SK-N-SH (cell line): ENCODE measurements around the gene SERTAD2. TPM values are rescaled to one million over a fixed set of nuclear protein-coding genes. Genes with fewer than 3 reads are reported as not detected.

Source experiments
- CTCF ChIA-PET: fragments of 300-600, 350-600 bp; formaldehyde crosslinking; extraction: SDS; loops from one replicate; lab custom pipeline; 2021; lab: Yijun Ruan, JAX
- POLR2A ChIA-PET: fragments of 350-600 bp; sonication (Branson Sonifier 250); formaldehyde crosslinking; extraction: SDS; loops from one replicate; lab custom pipeline; 2020; ENCODE audit warnings: antibody characterized with exemption, inconsistent platforms; lab: Yijun Ruan, JAX
- DNase-seq: peaks from one replicate; pipeline ENCODE4 v3.0.0; 2012
- H2AFZ ChIP-seq: fragments of 200-600 bp; sonication (generic); 2 replicates; pipeline ENCODE4 v1.8.1; 2016; ENCODE audit warnings: antibody characterized with exemption, mild to moderate bottlenecking, low read depth
- H3F3A ChIP-seq: fragments of 200-600 bp; sonication (generic); replicated peaks from 2 replicates; pipeline ENCODE3; 2016; ENCODE audit warnings: antibody characterized with exemption, mild to moderate bottlenecking; ENCODE audit not compliant: insufficient read depth
- H3K27ac ChIP-seq, 2 experiments: fragments of 200-500 bp in 1 of 2; fragments of 200-600 bp in 1 of 2; sonication (Bioruptor generic) in 1 of 2; sonication (generic), shearing (Covaris generic) in 1 of 2; 2 replicates each; pipeline versions ENCODE4 v1.5.1 to v1.6.1; 2014 to 2016; ENCODE audit warnings: low read depth in 2 of 2, inconsistent platforms in 1 of 2, low read length in 1 of 2, mild to moderate bottlenecking in 1 of 2, mixed read lengths in 1 of 2
- H3K27me3 ChIP-seq: fragments of 200-600 bp; sonication (generic), shearing (Covaris generic); 2 replicates; pipeline ENCODE4 v1.6.1; 2016; ENCODE audit warnings: mixed run types; ENCODE audit not compliant: insufficient read depth
- H3K36me3 ChIP-seq, 2 experiments: fragments of 200-500 bp in 1 of 2; fragments of 200-600 bp in 1 of 2; sonication (Bioruptor generic) in 1 of 2; sonication (generic) in 1 of 2; replicated peaks in 1 of 2; 2 replicates each; pipeline versions ENCODE3 to v1.5.1; 2014 to 2016; ENCODE audit warnings: low read length in 1 of 2, mild to moderate bottlenecking in 1 of 2; ENCODE audit not compliant: insufficient read depth in 2 of 2, control insufficient read depth in 1 of 2
- H3K4me1 ChIP-seq, 2 experiments: fragments of 200-500 bp in 1 of 2; fragments of 200-600 bp in 1 of 2; sonication (Bioruptor generic) in 1 of 2; sonication (generic), shearing (Covaris generic) in 1 of 2; 2 replicates each; pipeline versions ENCODE4 v1.5.1 to v1.6.1; 2014 to 2016; ENCODE audit warnings: low read depth in 1 of 2, low read length in 1 of 2, mixed run types in 1 of 2; ENCODE audit not compliant: insufficient read depth in 2 of 2, control insufficient read depth in 1 of 2
- H3K4me2 ChIP-seq: fragments of 200-600 bp; sonication (generic), shearing (Covaris generic); 2 replicates; pipeline ENCODE4 v1.6.1; 2017; ENCODE audit warnings: mixed run types
- H3K4me3 ChIP-seq, 2 experiments: fragments of 200-500 bp in 1 of 2; fragments of 200-600 bp in 1 of 2; sonication (Bioruptor generic) in 1 of 2; sonication (generic), shearing (Covaris generic) in 1 of 2; 2 replicates each; pipeline versions ENCODE4 v1.5.1 to v1.8.1; 2014 to 2016; ENCODE audit warnings: low read depth in 2 of 2, inconsistent platforms in 1 of 2, low read length in 1 of 2, mild to moderate bottlenecking in 1 of 2, mixed read lengths in 1 of 2, moderate library complexity in 1 of 2
- H3K79me2 ChIP-seq: fragments of 200-600 bp; sonication (generic); 2 replicates; pipeline ENCODE4 v1.8.1; 2017; ENCODE audit warnings: mild to moderate bottlenecking; ENCODE audit not compliant: insufficient read depth
- H3K9ac ChIP-seq: fragments of 200-600 bp; sonication (generic); 2 replicates; pipeline ENCODE4 v1.6.1; 2017; ENCODE audit warnings: mixed run types
- H3K9me2 ChIP-seq: fragments of 200-600 bp; sonication (generic); 2 replicates; pipeline ENCODE4 v1.6.1; 2017; ENCODE audit warnings: mixed run types
- H3K9me3 ChIP-seq: fragments of 200-600 bp; sonication (generic); 2 replicates; pipeline ENCODE4 v1.6.1; 2017; ENCODE audit warnings: mixed run types, mild to moderate bottlenecking, moderate library complexity
- H4K20me1 ChIP-seq: fragments of 200-600 bp; sonication (generic); 2 replicates; pipeline ENCODE4 v1.6.1; 2017; ENCODE audit warnings: mild to moderate bottlenecking, mixed run types; ENCODE audit not compliant: insufficient read depth
- EP300 ChIP-seq, 2 experiments: IDR thresholded peaks; 2 replicates each; pipeline versions ENCODE4 v1.4.0 to v1.6.1; 2012; ENCODE audit warnings: borderline replicate concordance in 1 of 2, low read depth in 1 of 2, low read length in 1 of 2
- EZH2phosphoT487 ChIP-seq: fragments of 200-600 bp; sonication (generic); IDR thresholded peaks from 2 replicates; pipeline ENCODE4 v1.6.1; 2017; ENCODE audit warnings: low read depth, mixed run types, mild to moderate bottlenecking, antibody characterized with exemption, moderate library complexity, borderline replicate concordance
- FOSL2 ChIP-seq: IDR thresholded peaks from 2 replicates; pipeline ENCODE4 v1.4.0; 2012; ENCODE audit warnings: low read depth, mild to moderate bottlenecking, moderate library complexity, borderline replicate concordance
- NFIC ChIP-seq: IDR thresholded peaks from 2 replicates; pipeline ENCODE4 v1.4.0; 2012; ENCODE audit warnings: borderline replicate concordance
- TCF12 ChIP-seq: IDR thresholded peaks from 2 replicates; pipeline ENCODE4 v1.4.0; 2012
- WGBS: methylation state at CpG from one replicate; pipeline ENCODE4 v1.1.6; 2017; ENCODE audit warnings: low lambda C conversion rate; 5-methylcytosine and 5-hydroxymethylcytosine counted together
- polyA plus RNA-seq, 3 experiments: library from polyadenylated mRNA; depleted of rRNA; stranded (reverse); fragments of >200 nt; gene quantifications; 2 replicates each; pipeline ENCODE4 v1.2.3, GENCODE V29; 2012
- TF ChIP-seq, protein P1 (sequence below): IDR thresholded peaks from 2 replicates; pipeline ENCODE4 v1.6.1; 2012; ENCODE audit warnings: mild to moderate bottlenecking, low read depth, low read length, moderate library complexity

SERTAD2 gene
- polyA plus RNA-seq, 1 of the 3 experiments (the other 2 are of a cell fraction), result 9.1 TPM

DNA sequence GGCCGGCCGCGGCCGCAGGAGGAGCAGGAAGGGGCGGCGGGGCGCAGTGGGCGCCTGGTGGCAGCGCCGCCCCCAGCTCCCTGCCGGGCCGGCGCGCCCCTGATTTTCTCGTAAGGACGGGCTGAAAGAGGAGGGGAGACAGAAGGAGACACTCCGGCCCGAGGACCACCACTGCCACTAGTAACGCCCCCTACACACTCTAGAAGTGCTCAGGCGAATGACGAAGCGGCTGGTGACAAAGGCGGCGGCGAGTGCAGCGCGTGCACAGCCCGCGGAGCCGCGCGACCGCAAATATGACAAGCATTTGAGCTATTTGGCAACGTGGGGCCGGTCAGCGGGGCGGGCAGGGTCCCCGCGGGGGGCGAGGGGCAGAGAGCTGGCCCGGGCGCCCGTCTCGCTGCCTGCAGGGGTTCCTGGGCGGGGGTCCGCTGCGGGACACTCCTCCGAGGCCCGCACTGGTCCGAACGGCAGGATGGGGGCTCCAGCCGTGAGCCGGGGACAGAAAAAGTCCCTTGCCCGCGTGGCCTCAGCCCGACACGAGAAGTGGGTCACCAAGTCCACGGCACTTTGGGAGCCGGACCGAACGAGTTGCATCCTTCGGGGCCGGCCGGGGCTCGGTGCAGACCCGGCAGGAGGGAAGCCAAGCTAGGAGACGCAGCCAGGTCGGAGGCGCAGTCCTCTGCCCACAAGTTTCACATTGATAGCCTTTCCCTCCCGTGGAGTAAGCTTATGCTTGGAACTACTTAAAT, 524 bp upstream of the SERTAD2 start (continued):
- TF ChIP-seq TCF12 (peak; percentile 39; the same call in 1 of the 2 replicates), FOSL2 (peak; percentile 8; the same call in 1 of the 2 replicates), NFIC (peak; percentile 75), EP300 (IDR thresholded peaks at IDR 0.05; ENCODE audit: borderline replicate concordance in 1 of 2, low read depth in 1 of 2, low read length in 1 of 2) (peak in 1 of 2 experiments; percentile 43; a peak in 1 of 4 replicates)
- TF ChIP-seq, protein P1, sequence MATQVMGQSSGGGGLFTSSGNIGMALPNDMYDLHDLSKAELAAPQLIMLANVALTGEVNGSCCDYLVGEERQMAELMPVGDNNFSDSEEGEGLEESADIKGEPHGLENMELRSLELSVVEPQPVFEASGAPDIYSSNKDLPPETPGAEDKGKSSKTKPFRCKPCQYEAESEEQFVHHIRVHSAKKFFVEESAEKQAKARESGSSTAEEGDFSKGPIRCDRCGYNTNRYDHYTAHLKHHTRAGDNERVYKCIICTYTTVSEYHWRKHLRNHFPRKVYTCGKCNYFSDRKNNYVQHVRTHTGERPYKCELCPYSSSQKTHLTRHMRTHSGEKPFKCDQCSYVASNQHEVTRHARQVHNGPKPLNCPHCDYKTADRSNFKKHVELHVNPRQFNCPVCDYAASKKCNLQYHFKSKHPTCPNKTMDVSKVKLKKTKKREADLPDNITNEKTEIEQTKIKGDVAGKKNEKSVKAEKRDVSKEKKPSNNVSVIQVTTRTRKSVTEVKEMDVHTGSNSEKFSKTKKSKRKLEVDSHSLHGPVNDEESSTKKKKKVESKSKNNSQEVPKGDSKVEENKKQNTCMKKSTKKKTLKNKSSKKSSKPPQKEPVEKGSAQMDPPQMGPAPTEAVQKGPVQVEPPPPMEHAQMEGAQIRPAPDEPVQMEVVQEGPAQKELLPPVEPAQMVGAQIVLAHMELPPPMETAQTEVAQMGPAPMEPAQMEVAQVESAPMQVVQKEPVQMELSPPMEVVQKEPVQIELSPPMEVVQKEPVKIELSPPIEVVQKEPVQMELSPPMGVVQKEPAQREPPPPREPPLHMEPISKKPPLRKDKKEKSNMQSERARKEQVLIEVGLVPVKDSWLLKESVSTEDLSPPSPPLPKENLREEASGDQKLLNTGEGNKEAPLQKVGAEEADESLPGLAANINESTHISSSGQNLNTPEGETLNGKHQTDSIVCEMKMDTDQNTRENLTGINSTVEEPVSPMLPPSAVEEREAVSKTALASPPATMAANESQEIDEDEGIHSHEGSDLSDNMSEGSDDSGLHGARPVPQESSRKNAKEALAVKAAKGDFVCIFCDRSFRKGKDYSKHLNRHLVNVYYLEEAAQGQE, result peak; percentile 19; the same call in 1 of the 2 replicates

- no peak for DNase-seq
- peaks cover 33% of the 10 kb centered on the region for H3F3A ChIP-seq
- H3K79me2 ChIP-seq, result peaks cover 68% of the 10 kb centered on the region
- no peaks in the 10 kb centered on the region for H3K36me3 ChIP-seq
- TF ChIP-seq EZH2phosphoT487, result no peak
- 0 out of 2 replicates have a peak, but pooled peaks have one; percentile 6 for TF ChIP-seq TCF12
- H3K9me2 ChIP-seq, result no peaks in the 10 kb centered on the region
- ChIA-PET POLR2A (interaction anchor here (0.6 to 2.8 kb wide), 6 partner anchors 18 to 583 kb away, joined by 4 to 33 read pairs (median 8); no protein-coding TSS in a partner anchor), CTCF (interaction anchor here (0.7 to 5.8 kb wide), 20 partner anchors 9 to 321 kb away, joined by 3 to 33 read pairs (median 5); partner anchors contain the start of gene AFTPH)
- H3K4me1 ChIP-seq, result peaks cover 21 to 51% of the 10 kb centered on the region in 2 experiments
- 15% methylated on average over 19 of the region's 19 CpGs for WGBS
- H3K9me3 ChIP-seq, result no peaks in the 10 kb centered on the region
- peaks cover 48% of the 10 kb centered on the region for H4K20me1 ChIP-seq
- H3K4me3 ChIP-seq, result peak overlapping the region; percentile 85
- peak overlapping the region; percentile 90 for H3K4me2 ChIP-seq
- H2AFZ ChIP-seq, result no peak overlapping the region; the same call in 1 of the 2 replicates
- no peaks in the 10 kb centered on the region for H3K27me3 ChIP-seq
- peak overlapping the region; percentile 98 for H3K9ac ChIP-seq
- peak overlapping the region; percentile 92 to 94 for H3K27ac ChIP-seq
Observed at GRCh38 chr2:64652231-64653108, 1.2 kb downstream of the SERTAD2 start.
